LNCAP (cell line): ENCODE measurements around the gene RBM18.

ENCODE experiments used
- CTCF ChIP-seq: fragments of 450-650 bp; IDR thresholded peaks from 2 replicates; pipeline ENCODE4 v1.5.1; 2017; ENCODE audit warnings: mild to moderate bottlenecking

The RBM18 gene

GRCh38 chr9:122213589-122214413 lies 50.8 kb downstream of the RBM18 start:
- TF ChIP-seq CTCF, result no peak

DNA sequence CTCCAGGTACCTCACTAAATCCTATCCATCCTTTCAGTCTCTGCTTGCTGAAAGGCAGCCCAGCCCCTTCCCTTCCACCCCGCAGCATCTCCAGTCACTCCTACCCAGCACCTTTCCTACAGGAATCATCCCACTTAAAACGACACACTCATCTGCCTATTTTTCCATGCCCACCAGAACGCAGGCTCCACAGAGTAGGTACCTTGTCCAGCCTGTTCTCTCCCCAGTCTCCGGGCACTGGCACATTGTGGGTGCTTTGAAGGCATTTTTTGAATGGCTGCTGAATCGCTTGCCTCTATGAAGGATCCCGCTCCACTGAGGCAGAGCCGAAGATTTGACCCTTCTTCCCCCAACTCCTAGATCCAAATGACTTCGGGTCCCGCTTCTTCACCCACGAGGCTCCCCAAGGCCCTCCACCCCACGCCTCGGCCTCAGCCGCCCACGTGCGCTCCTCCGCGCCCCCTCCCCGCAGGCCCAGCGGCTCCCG lies 51.5 kb downstream of the RBM18 start:
- no peak for TF ChIP-seq CTCF

GRCh38 chr9:122212473-122213004 lies 52.1 kb downstream of the RBM18 start:
- no peak for TF ChIP-seq CTCF

- TF ChIP-seq CTCF, result no peak
Observed at GRCh38 chr9:122209451-122209850, 55.2 kb downstream of the RBM18 start.

- TF ChIP-seq CTCF, result no peak
Observed at GRCh38 chr9:122207096-122207495, 57.5 kb downstream of the RBM18 start.

DNA sequence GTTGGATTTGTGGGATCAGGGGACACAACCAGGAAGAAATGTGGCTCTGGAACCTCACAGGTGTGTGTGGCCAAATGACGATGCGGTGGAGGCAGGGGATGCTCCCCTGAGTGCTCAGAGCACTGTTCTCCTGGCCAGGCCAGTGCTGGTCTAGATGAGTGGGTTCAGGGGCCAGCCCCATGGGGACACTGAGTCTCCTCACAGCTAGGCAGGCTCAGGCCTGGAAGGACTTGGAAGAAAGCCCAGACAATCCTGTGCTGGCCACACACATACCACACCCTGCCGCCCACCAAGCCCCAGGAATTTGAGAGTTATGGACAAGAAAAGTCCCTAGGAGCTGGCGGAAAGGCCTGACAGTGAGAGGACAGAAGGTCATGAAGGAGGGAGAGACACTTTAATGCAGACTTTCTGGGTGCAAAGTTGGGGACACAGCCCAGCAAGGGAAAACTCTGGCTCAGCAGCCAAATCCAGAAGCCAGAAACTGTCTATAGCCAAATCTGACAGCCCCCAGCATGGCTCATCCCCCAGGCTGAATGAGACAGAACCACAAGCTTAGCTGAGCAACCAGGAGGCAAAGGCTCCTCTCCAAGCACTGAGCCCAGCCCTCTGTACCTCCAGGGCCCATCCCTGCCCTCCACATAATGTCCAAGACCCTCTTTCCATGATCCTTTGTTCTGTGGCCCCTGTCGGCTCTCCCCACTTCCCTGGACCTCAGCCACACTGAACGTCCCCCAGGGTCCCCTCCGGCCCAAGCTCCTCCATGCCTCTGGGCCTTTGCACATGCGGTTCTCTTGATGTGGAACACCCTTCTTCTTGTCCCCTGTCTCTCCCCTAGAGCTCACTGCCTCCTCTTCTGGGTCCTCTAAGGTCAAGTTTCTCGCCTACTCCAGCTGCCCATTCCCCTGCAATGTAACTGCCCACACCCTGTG lies 58.3 kb downstream of the RBM18 start:
- TF ChIP-seq CTCF, result no peak

GRCh38 chr9:122205176-122205575 lies 59.5 kb downstream of the RBM18 start:
- TF ChIP-seq CTCF, result no peak
